Endothelial cell of umbilical vein (primary cell): ENCODE results near the gene ENO2. TPM values are rescaled to one million over a fixed set of nuclear protein-coding genes. Genes with fewer than 3 reads are reported as not detected.

Source experiments
- BruUV-seq: library from RNA; stranded (reverse); fragments of 400-500 nt; replicated peaks from 2 replicates; lab custom pipeline; 2021; lab: Mats Ljungman, UMichigan
- CTCF ChIA-PET: fragments of 300-600, 350-600 bp; sonication (Branson Sonifier 250); formaldehyde crosslinking; loops from one replicate; lab custom pipeline; 2021; ENCODE audit warnings: antibody characterized with exemption, inconsistent platforms; lab: Charles Lee
- POLR2A ChIA-PET: fragments of 300-600, 350-600 bp; sonication (Branson Sonifier 250); formaldehyde crosslinking; loops from one replicate; lab custom pipeline; 2021; ENCODE audit warnings: antibody characterized with exemption, inconsistent platforms; lab: Charles Lee
- DNase-seq: peaks from one replicate; pipeline ENCODE4 v3.0.0-alpha.2; 2011; ENCODE audit warnings: low read depth, low spot score
- FAIRE-seq: peaks from 2 replicates; lab custom pipeline; 2011; peaks lifted over from hg19 to GRCh38; lab: Jason Lieb, UNC
- H2AFZ ChIP-seq: 2 replicates; pipeline ENCODE4 v1.6.0; 2012; ENCODE audit warnings: low read depth, low read length, control low read depth, inconsistent platforms
- H3K27ac ChIP-seq: 2 replicates; pipeline ENCODE4 v1.5.1; 2011; ENCODE audit warnings: low read depth, mild to moderate bottlenecking, control low read depth, low read length, moderate library complexity; ENCODE audit not compliant: insufficient read depth
- H3K27me3 ChIP-seq, 2 experiments: 2 replicates each; pipeline versions ENCODE4 v1.6.0 to v1.6.1; 2011; ENCODE audit warnings: low read length in 2 of 2, mixed read lengths in 1 of 2; ENCODE audit not compliant: control insufficient read depth in 2 of 2, insufficient read depth in 2 of 2
- H3K36me3 ChIP-seq, 2 experiments: 2 replicates in 1 of 2; 3 replicates in 1 of 2; pipeline ENCODE4 v1.5.1; 2011; ENCODE audit warnings: low read length in 2 of 2, mild to moderate bottlenecking in 1 of 2, moderate library complexity in 1 of 2; ENCODE audit not compliant: control insufficient read depth in 2 of 2, insufficient read depth in 2 of 2; ENCODE audit errors: extremely low read depth in 1 of 2
- H3K4me1 ChIP-seq: 3 replicates; pipeline ENCODE4 v1.5.1; 2011; ENCODE audit warnings: mild to moderate bottlenecking, low read length; ENCODE audit not compliant: control insufficient read depth, insufficient read depth; ENCODE audit errors: extremely low read depth
- H3K4me2 ChIP-seq: 2 replicates; pipeline ENCODE4 v1.6.1; 2011; ENCODE audit warnings: low read length, control low read depth, mixed read lengths; ENCODE audit not compliant: insufficient read depth
- H3K4me3 ChIP-seq, 3 experiments: fragments of 200-600 bp in 1 of 3; sonication (generic), shearing (Covaris generic) in 1 of 3; replicated peaks in 1 of 3; 2 replicates each; pipeline ENCODE4 v1.5.1; 2011 to 2016; ENCODE audit warnings: control low read depth in 3 of 3, low read length in 3 of 3, mild to moderate bottlenecking in 2 of 3, inconsistent platforms in 1 of 3, low read depth in 1 of 3, moderate library complexity in 1 of 3; ENCODE audit not compliant: insufficient read depth in 1 of 3
- H3K79me2 ChIP-seq: 2 replicates; pipeline ENCODE4 v1.6.0; 2012; ENCODE audit warnings: low read length, inconsistent platforms; ENCODE audit not compliant: control insufficient read depth, insufficient read depth
- H3K9ac ChIP-seq: replicated peaks from 2 replicates; pipeline ENCODE3; 2011; ENCODE audit warnings: low read length, control low read depth; ENCODE audit not compliant: insufficient read depth; ENCODE audit errors: extremely low read depth
- H3K9me1 ChIP-seq: replicated peaks from 3 replicates; pipeline ENCODE4 v1.6.0; 2011; ENCODE audit warnings: mild to moderate bottlenecking, low read length; ENCODE audit not compliant: control insufficient read depth, insufficient read depth; ENCODE audit errors: extremely low read depth
- H3K9me3 ChIP-seq: replicated peaks from 2 replicates; pipeline ENCODE4 v1.5.1; 2012; ENCODE audit warnings: low read length, inconsistent platforms; ENCODE audit not compliant: control insufficient read depth, insufficient read depth
- H4K20me1 ChIP-seq: replicated peaks from 2 replicates; pipeline ENCODE3; 2011; ENCODE audit warnings: mild to moderate bottlenecking, low read length; ENCODE audit not compliant: control insufficient read depth, insufficient read depth; ENCODE audit errors: extremely low read depth
- EZH2 ChIP-seq: IDR thresholded peaks from 2 replicates; pipeline ENCODE4 v1.6.1; 2012; ENCODE audit warnings: borderline replicate concordance, low read depth, mild to moderate bottlenecking, moderate library complexity, low read length, inconsistent platforms; ENCODE audit not compliant: severe bottlenecking
- FOS ChIP-seq: IDR thresholded peaks from 2 replicates; pipeline ENCODE4 v1.6.1; 2011; ENCODE audit warnings: mild to moderate bottlenecking, low read length, moderate library complexity, borderline replicate concordance; ENCODE audit not compliant: insufficient read depth
- GATA2 ChIP-seq: IDR thresholded peaks from 2 replicates; pipeline ENCODE4 v1.7.0; 2011; ENCODE audit warnings: low read depth, mild to moderate bottlenecking, moderate library complexity, mixed read lengths, low read length; ENCODE audit not compliant: insufficient read length, insufficient read depth
- JUN ChIP-seq: IDR thresholded peaks from 2 replicates; pipeline ENCODE4 v1.6.1; 2011; ENCODE audit warnings: borderline replicate concordance, low read depth; ENCODE audit not compliant: insufficient read length, insufficient read depth
- MYC ChIP-seq: IDR thresholded peaks from one replicate; pipeline ENCODE4 v1.6.1; 2011; ENCODE audit warnings: mild to moderate bottlenecking, low read depth, low read length
- POLR2A ChIP-seq: IDR thresholded peaks from 2 replicates; pipeline ENCODE4 v1.6.1; 2012; ENCODE audit warnings: low read depth, mild to moderate bottlenecking, control low read depth, low read length
- POLR2AphosphoS5 ChIP-seq: IDR thresholded peaks from 2 replicates; pipeline ENCODE4 v1.6.1; 2012; ENCODE audit warnings: low read depth, mild to moderate bottlenecking, control low read depth, low read length, moderate library complexity; ENCODE audit not compliant: insufficient read depth
- dilution Hi-C: fragments of 300-500 bp; cut with MboI; formaldehyde crosslinking; loops from one replicate; pipeline ENCODE4 v1.15.0; 2019; ENCODE audit warnings: low sequenced_read_pairs; ENCODE audit not compliant: extremely low pct_ligation_motif_present
- intact Hi-C: fragments of 100-400 bp; cut with micrococcal nuclease; formaldehyde crosslinking; loops from one replicate; pipeline ENCODE4 v1.10.0; 2022
- polyA plus RNA-seq, 4 experiments: library from polyadenylated mRNA; depleted of rRNA in 3 of 4; stranded (reverse) in 3 of 4; unstranded in 1 of 4; fragments of >200 nt; gene quantifications; 2 replicates each; pipeline versions ENCODE4 v1.2.1 to v1.2.3, GENCODE V29; 2011 to 2012; ENCODE audit warnings: missing spikeins in 1 of 4
- total RNA-seq: library from RNA; stranded (reverse); gene quantifications from 2 replicates; pipeline ENCODE4 v1.2.3, GENCODE V29; 2021
- TF ChIP-seq, protein P1 (sequence below), 2 donors: IDR thresholded peaks; 1 replicate in 1 of 2; 2 replicates in 1 of 2; pipeline ENCODE4 v1.5.1; 2011; ENCODE audit warnings: low read length in 2 of 2, mild to moderate bottlenecking in 2 of 2, moderate library complexity in 2 of 2, control low read depth in 1 of 2, inconsistent platforms in 1 of 2, low read depth in 1 of 2; ENCODE audit not compliant: insufficient read depth in 1 of 2; ENCODE audit errors: extremely low read depth in 1 of 2
- TF ChIP-seq, protein P2 (sequence below): IDR thresholded peaks from 2 replicates; pipeline ENCODE4 v1.6.1; 2011; ENCODE audit not compliant: insufficient read depth, insufficient read length

The ENO2 gene
- total and polyA plus RNA-seq, 2 donors (not counting 3 experiments of a cell fraction or from before 2014, with no cell fraction given), result 11.4 to 18.6 TPM

DNA sequence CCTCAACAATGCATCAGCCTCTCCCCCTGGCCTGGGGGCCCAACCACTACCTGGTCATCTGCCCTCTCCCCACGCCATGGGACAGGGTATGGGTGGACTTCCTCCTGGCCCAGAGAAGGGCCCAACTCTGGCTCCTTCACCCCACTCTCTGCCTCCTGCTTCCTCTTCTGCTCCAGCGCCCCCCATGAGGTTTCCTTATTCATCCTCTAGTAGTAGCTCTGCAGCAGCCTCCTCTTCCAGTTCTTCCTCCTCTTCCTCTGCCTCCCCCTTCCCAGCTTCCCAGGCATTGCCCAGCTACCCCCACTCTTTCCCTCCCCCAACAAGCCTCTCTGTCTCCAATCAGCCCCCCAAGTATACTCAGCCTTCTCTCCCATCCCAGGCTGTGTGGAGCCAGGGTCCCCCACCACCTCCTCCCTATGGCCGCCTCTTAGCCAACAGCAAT lies 21.8 kb downstream of the ENO2 start:
- no peaks in the 10 kb centered on the region for H3K9me3 ChIP-seq
- CTCF ChIA-PET, result interaction anchor here (1.4 to 5.3 kb wide), 2 partner anchors 11 to 29 kb away, joined by 4 to 94 read pairs; no protein-coding TSS in a partner anchor
- peaks cover 5 to 30% of the 10 kb centered on the region in 2 experiments for H3K36me3 ChIP-seq
- POLR2A ChIA-PET, result interaction anchor here (2.8 kb wide), 1 partner anchor 10 kb away, joined by 16 read pairs; no protein-coding TSS in a partner anchor
- no peak overlapping the region for H3K4me2 ChIP-seq
- H3K4me3 ChIP-seq, result no peak overlapping the region
- no TSS peak for BruUV-seq
- no peak overlapping the region for H3K27ac ChIP-seq
- peaks cover 3% of the 10 kb centered on the region for H4K20me1 ChIP-seq
- dilution Hi-C loops (no loop called here), intact Hi-C loops (no loop called here)
- FAIRE-seq (no peak), DNase-seq (no peak)
- peaks cover 20% of the 10 kb centered on the region for H3K79me2 ChIP-seq
- no peaks in the 10 kb centered on the region for H3K27me3 ChIP-seq
- peaks cover 22% of the 10 kb centered on the region for H3K4me1 ChIP-seq
- no peaks in the 10 kb centered on the region for H3K9me1 ChIP-seq
- no peak overlapping the region for H2AFZ ChIP-seq
- no peak for TF ChIP-seq EZH2
- no peak for TF ChIP-seq JUN
- no peak for TF ChIP-seq POLR2AphosphoS5
- no peak for TF ChIP-seq POLR2A
- TF ChIP-seq, protein P1, sequence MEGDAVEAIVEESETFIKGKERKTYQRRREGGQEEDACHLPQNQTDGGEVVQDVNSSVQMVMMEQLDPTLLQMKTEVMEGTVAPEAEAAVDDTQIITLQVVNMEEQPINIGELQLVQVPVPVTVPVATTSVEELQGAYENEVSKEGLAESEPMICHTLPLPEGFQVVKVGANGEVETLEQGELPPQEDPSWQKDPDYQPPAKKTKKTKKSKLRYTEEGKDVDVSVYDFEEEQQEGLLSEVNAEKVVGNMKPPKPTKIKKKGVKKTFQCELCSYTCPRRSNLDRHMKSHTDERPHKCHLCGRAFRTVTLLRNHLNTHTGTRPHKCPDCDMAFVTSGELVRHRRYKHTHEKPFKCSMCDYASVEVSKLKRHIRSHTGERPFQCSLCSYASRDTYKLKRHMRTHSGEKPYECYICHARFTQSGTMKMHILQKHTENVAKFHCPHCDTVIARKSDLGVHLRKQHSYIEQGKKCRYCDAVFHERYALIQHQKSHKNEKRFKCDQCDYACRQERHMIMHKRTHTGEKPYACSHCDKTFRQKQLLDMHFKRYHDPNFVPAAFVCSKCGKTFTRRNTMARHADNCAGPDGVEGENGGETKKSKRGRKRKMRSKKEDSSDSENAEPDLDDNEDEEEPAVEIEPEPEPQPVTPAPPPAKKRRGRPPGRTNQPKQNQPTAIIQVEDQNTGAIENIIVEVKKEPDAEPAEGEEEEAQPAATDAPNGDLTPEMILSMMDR (IDR thresholded peaks at IDR 0.05; ENCODE audit: extremely low read depth in 1 of 2, insufficient read depth in 1 of 2, low read depth in 1 of 2, low read length in 2 of 2), result no peak
- no peak for TF ChIP-seq FOS
- no peak for TF ChIP-seq MYC
- TF ChIP-seq GATA2, result no peak
- TF ChIP-seq, protein P2, sequence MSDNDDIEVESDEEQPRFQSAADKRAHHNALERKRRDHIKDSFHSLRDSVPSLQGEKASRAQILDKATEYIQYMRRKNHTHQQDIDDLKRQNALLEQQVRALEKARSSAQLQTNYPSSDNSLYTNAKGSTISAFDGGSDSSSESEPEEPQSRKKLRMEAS, result no peak
- no peak overlapping the region for H3K9ac ChIP-seq
